Stimulated activated effector memory CD8-positive, alpha-beta T cell treated with anti-CD3 and anti-CD28 coated beads, Interleukin-12 subunit alpha, Interleukin-12 subunit beta, amount 100 ng/mL, for 72 hours (primary cell): ENCODE results near the gene NLRC4.
A peak's percentile ranks its signal among the peaks of the same experiment; 100 is the strongest.
"Not testable (repeated sequence)": the region's sequence is repeated elsewhere in the genome, so short reads cannot be mapped to it uniquely, and the experiment has no call there.

Experiments
- ATAC-seq: fragments of 150-1000 bp; cut with Tn5 transposase; 2 replicates; pipeline ENCODE4 v1.10.0; 2021
- DNase-seq, 2 donors: peaks; one replicate each; pipeline ENCODE4 v3.0.0; 2021 to 2022; ENCODE audit warnings: low spot score in 2 of 2
- H3K27ac Mint-ChIP-seq: one replicate; pipeline ENCODE4 v1.8.0; 2022; ENCODE audit warnings: mild to moderate bottlenecking, mixed read lengths
- H3K36me3 Mint-ChIP-seq: one replicate; pipeline ENCODE4 v1.8.0; 2022; ENCODE audit warnings: mild to moderate bottlenecking, mixed read lengths
- H3K4me1 Mint-ChIP-seq: one replicate; pipeline ENCODE4 v1.8.0; 2022; ENCODE audit warnings: mixed read lengths
- H3K4me3 Mint-ChIP-seq: one replicate; pipeline ENCODE4 v1.8.0; 2022; ENCODE audit warnings: mild to moderate bottlenecking, mixed read lengths
- H3K9me3 Mint-ChIP-seq: one replicate; pipeline ENCODE4 v1.8.0; 2022; ENCODE audit warnings: mixed read lengths

The NLRC4 gene, protein sequence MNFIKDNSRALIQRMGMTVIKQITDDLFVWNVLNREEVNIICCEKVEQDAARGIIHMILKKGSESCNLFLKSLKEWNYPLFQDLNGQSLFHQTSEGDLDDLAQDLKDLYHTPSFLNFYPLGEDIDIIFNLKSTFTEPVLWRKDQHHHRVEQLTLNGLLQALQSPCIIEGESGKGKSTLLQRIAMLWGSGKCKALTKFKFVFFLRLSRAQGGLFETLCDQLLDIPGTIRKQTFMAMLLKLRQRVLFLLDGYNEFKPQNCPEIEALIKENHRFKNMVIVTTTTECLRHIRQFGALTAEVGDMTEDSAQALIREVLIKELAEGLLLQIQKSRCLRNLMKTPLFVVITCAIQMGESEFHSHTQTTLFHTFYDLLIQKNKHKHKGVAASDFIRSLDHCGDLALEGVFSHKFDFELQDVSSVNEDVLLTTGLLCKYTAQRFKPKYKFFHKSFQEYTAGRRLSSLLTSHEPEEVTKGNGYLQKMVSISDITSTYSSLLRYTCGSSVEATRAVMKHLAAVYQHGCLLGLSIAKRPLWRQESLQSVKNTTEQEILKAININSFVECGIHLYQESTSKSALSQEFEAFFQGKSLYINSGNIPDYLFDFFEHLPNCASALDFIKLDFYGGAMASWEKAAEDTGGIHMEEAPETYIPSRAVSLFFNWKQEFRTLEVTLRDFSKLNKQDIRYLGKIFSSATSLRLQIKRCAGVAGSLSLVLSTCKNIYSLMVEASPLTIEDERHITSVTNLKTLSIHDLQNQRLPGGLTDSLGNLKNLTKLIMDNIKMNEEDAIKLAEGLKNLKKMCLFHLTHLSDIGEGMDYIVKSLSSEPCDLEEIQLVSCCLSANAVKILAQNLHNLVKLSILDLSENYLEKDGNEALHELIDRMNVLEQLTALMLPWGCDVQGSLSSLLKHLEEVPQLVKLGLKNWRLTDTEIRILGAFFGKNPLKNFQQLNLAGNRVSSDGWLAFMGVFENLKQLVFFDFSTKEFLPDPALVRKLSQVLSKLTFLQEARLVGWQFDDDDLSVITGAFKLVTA

DNA sequence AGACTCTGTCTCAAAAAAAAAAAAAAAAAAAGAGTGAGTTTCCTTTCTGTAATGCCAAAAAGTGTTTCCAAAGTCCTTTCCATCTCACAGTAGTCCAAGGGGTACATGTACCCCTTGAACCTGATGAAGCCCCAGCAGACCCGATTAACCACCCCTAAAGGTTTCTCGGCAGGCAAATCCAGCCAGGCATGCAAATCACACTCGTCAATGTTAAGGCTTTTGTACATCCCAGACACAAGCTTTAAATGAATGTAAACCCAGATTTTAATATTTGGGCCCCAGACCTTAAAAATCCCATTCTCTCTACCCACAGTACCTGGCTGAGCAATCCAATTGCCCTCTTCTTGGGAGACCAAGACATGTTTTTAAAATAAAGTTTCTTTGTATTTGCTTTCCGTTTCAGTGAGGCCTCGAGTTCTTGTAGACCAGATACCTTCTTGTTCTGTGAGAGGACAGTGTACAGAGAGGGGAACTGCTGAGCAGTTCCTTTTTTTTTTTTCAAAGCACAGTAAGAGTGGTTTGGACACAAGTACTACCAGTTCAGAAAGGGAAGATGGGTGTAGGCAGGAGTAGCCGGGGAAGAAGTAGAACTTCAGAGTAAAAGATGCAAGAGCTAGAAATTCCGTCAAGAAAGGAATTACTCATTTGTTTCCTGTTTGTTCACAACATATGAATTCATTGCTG is at the start of gene NLRC4:
Gene NLRC4 (minus strand): TSS at position 465 of the 684 bp plus-strand sequence. CDS start 8,111 bp downstream, outside the sequence.
- ATAC-seq: peak; percentile 61
- Mint-ChIP-seq H3K4me1 (peaks cover 6% of the 10 kb centered on the region), H3K9me3 (no peaks in the 10 kb centered on the region), H3K36me3 (no peaks in the 10 kb centered on the region), H3K27ac (peak within 1 kb of the TSS; percentile 17), H3K4me3 (no peak within 1 kb of the TSS)
- DNase-seq: no peak

- ATAC-seq: no peak
- no peak overlapping the region for H3K4me3 Mint-ChIP-seq
- DNase-seq: no peak
- H3K9me3 Mint-ChIP-seq: no peaks in the 10 kb centered on the region
- no peak overlapping the region for H3K27ac Mint-ChIP-seq
- H3K4me1 Mint-ChIP-seq: no peaks in the 10 kb centered on the region
- peaks cover 28% of the 10 kb centered on the region for H3K36me3 Mint-ChIP-seq
These were observed 45.9 kb upstream of the NLRC4 start for GRCh38 chr2:32310577-32310976.

DNA sequence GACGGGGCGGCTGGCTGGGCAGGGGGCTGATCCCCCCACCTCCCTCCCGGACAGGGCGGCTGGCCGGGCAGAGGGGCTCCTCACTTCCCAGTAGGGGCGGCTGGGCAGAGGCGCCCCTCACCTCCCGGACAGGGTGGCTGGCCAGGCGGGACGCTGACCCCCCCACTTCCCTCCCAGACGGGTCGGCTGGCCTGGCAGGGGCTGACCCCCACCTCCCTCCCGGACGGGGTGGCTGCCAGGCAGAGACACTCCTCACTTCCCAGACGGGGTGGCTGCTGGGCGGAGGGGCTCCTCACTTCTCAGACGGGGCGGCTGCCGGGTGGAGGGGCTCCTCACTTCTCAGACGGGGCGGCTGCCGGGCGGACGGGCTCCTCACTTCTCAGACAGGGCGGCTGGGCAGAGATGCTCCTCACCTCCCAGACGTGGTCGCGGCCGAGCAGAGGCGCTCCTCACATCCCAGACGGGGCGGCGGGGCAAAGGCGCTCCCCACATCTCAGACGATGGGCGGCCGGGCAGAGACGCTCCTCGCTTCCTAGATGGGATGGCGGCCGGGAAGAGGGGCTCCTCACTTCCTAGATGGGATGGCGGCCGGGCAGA is 29.4 kb upstream of the NLRC4 start:
- ATAC-seq, H3K27ac Mint-ChIP-seq, H3K4me1 Mint-ChIP-seq, DNase-seq, H3K4me3 Mint-ChIP-seq, H3K9me3 Mint-ChIP-seq: not testable (repeated sequence)
- H3K36me3 Mint-ChIP-seq: peaks cover 57% of the 10 kb centered on the region

DNA sequence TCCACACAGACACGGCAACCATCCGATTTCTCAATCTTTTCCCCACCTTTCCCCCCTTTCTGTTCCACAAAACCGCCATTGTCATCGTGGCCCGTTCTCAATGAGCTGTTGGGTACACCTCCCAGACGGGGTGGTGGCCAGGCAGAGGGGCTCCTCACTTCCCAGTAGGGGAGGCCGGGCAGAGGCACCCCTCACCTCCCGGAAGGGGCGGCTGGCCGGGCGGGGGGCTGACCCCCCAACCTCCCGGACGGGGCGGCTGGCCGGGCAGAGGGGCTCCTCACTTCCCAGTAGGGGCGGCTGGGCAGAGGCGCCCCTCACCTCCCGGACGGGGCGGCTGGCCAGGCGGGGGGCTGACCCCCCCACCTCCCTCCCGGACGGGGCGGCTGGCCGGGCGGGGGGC is 28.8 kb upstream of the NLRC4 start:
- H3K4me1 Mint-ChIP-seq, ATAC-seq, H3K4me3 Mint-ChIP-seq, H3K27ac Mint-ChIP-seq, DNase-seq, H3K9me3 Mint-ChIP-seq: not testable (repeated sequence)
- peaks cover 52% of the 10 kb centered on the region for H3K36me3 Mint-ChIP-seq

- H3K27ac Mint-ChIP-seq: no peak overlapping the region
- no peak for ATAC-seq
- no peak for DNase-seq
- no peaks in the 10 kb centered on the region for H3K9me3 Mint-ChIP-seq
- no peak overlapping the region for H3K4me3 Mint-ChIP-seq
- peaks cover 41% of the 10 kb centered on the region for H3K36me3 Mint-ChIP-seq
- H3K4me1 Mint-ChIP-seq: peaks cover 20% of the 10 kb centered on the region
These were observed 27.1 kb upstream of the NLRC4 start for GRCh38 chr2:32291746-32292145.

GRCh38 chr2:32290000-32290339 is 25.3 kb upstream of the NLRC4 start:
- no peak overlapping the region for H3K27ac Mint-ChIP-seq
- DNase-seq (no peak), ATAC-seq (no peak)
- H3K4me1 Mint-ChIP-seq: peaks cover 25% of the 10 kb centered on the region
- no peak overlapping the region for H3K4me3 Mint-ChIP-seq
- no peaks in the 10 kb centered on the region for H3K9me3 Mint-ChIP-seq
- peaks cover 36% of the 10 kb centered on the region for H3K36me3 Mint-ChIP-seq

DNA sequence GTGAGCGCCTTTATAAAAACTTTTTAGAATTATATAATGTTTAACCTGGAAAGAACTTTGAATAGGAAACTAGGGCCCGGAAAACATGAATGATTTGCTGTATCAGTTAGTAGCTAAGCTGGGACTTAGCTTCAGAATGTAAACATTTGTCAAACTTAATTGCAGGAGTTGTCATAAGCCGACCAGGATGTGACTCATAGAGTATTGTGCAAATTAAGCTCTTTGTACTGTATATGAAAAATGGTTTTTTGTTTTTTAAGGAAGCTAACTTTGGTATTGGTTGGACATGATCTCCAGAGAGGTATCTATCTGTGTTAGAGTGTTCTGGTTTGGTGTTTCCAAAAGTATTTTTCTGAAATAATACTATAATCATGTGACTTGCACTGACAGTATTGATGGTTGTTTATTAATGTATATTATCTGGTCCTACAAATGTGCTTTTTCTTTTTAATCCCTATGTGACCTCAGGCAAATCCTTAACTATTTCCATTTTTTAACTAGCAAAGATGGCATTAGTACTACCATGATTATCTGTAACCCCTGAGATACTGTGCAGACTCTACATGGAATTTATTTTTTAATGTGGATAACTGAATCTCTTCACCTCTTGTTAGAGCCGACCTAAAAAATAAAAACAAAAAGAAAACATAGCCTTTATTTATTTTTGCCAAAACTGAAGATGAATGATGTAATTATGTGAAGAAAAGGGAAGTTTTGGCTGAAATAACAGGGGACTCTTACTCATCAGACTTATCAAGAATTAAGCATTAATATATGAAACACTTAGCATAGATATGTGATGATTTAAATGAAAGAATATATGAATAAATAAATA is 24.7 kb upstream of the NLRC4 start:
- H3K9me3 Mint-ChIP-seq: no peaks in the 10 kb centered on the region
- no peak overlapping the region for H3K4me3 Mint-ChIP-seq
- DNase-seq (no peak), ATAC-seq (peak; percentile 51)
- peaks cover 42% of the 10 kb centered on the region for H3K36me3 Mint-ChIP-seq
- peaks cover 31% of the 10 kb centered on the region for H3K4me1 Mint-ChIP-seq
- H3K27ac Mint-ChIP-seq: peak overlapping the region; percentile 64

DNA sequence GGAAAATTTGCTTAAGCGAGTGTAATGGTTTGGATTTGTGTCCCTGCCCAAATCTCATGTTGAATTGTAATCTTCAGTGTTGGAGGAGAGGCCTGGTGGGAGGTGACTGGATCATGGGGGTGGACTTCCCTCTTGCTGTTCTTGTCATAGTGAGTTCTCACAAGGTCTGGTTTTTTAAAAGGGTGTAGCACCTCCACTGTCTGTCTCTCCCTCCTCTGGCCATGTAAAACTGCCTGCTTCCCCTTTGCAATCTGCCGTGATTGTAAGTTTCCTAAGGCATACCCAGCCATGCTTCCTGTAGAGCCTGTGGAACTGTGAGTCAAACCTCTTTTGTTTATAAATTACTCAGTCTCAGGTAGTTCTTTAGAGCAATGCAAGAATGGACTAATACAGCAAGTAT is 19.6 kb upstream of the NLRC4 start:
- H3K27ac Mint-ChIP-seq: peak overlapping the region; percentile 66
- DNase-seq: no peak
- ATAC-seq: peak; percentile 67
- peaks cover 38% of the 10 kb centered on the region for H3K4me1 Mint-ChIP-seq
- peaks cover 58% of the 10 kb centered on the region for H3K36me3 Mint-ChIP-seq
- no peaks in the 10 kb centered on the region for H3K9me3 Mint-ChIP-seq
- no peak overlapping the region for H3K4me3 Mint-ChIP-seq

GRCh38 chr2:32278478-32278853 is 13.8 kb upstream of the NLRC4 start:
- Mint-ChIP-seq H3K9me3 (no peaks in the 10 kb centered on the region), H3K4me3 (peak overlapping the region; percentile 82), H3K27ac (peak overlapping the region; percentile 99), H3K36me3 (peaks cover 47% of the 10 kb centered on the region), H3K4me1 (peaks cover 11% of the 10 kb centered on the region)
- DNase-seq: no peak
- ATAC-seq: no peak

DNA sequence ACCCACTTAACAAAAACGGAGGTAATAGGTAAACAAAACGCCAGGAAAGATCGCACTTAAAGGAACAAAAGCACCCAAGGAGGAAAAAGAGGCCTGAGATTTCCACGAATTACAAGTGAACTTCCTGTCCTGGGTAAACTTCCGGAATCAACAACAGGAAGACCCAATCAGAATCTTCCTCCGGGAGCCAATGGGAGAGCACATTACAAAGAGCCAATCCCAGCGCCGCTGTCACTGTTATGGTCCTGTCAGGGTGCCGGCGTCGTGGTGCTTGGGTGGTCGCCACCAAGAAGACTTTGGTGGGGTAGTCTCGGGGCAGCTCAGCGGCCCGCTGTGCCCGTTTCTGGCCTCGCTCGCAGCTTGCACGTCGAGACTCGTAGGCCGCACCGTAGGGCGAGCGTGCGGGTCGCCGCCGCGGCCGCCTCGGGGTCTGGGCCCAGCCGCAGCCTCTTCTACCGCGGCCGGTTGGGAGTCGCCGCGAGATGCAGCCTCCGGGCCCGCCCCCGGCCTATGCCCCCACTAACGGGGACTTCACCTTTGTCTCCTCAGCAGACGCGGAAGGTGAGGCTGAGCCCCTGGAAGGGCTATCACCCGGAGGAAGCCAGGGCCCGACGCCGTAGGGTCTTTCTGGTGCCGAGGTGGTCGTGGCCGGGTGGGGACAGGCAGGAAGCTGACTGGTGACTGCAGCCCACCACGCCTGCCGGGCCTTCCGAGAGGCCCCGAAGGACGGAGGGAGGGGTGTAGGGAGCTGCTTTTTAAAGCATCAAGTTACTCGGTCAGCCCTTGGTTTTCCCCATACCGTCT is 13.2 kb upstream of the NLRC4 start, which contains the start of gene YIPF4:
Gene YIPF4 (plus strand): TSS at position 231 of the 804 bp plus-strand sequence. CDS start 252 bp downstream, at position 483.
- Mint-ChIP-seq H3K27ac (peak within 1 kb of the TSS; percentile 99), H3K4me1 (peaks cover 5% of the 10 kb centered on the region), H3K9me3 (no peaks in the 10 kb centered on the region), H3K36me3 (peaks cover 41% of the 10 kb centered on the region), H3K4me3 (peak within 1 kb of the TSS; percentile 82)
- ATAC-seq: peak; percentile 99
- DNase-seq: peak; percentile 88 to 98

DNA sequence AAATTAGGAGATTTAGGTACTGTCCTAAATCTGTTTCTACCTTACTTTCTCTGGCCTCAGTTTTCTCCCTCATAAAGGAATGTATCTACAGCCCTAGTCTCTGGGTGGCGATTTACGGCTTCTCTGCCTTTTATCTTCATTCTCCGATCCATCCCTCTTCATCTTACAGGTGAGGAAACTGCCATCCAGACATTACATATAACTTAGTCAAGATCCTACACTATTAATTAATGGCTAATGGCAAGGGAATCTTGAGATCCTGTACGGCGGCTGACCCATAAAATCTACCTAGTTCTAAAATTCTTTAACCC is 12.6 kb upstream of the NLRC4 start:
- Mint-ChIP-seq H3K4me1 (peaks cover 5% of the 10 kb centered on the region), H3K27ac (peak overlapping the region; percentile 99), H3K9me3 (no peaks in the 10 kb centered on the region), H3K36me3 (peaks cover 36% of the 10 kb centered on the region), H3K4me3 (peak overlapping the region; percentile 82)
- no peak for ATAC-seq
- no peak for DNase-seq

DNA sequence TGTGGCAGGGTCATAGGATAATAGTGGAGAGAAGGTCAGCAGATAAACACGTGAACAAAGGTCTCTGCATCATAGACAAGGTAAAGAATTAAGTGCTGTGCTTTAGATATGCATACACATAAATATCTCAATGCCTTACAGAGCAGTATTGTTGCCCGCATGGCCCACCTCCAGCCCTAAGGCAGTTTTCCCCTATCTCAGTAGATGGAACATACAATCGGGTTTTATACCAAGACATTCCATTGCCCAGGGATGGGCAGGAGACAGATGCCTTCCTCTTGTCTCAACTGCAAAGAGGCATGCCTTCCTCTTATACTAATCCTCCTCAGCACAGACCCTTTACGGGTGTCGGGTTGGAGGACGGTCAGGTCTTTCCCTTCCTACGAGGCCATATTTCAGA is 11.1 kb upstream of the NLRC4 start:
- DNase-seq, H3K9me3 Mint-ChIP-seq, H3K27ac Mint-ChIP-seq, ATAC-seq, H3K4me3 Mint-ChIP-seq, H3K4me1 Mint-ChIP-seq: not testable (repeated sequence)
- peaks cover 20% of the 10 kb centered on the region for H3K36me3 Mint-ChIP-seq

- Mint-ChIP-seq H3K4me1 (peaks cover 5% of the 10 kb centered on the region), H3K9me3 (no peaks in the 10 kb centered on the region), H3K27ac (no peak overlapping the region), H3K36me3 (peaks cover 7% of the 10 kb centered on the region), H3K4me3 (no peak overlapping the region)
- no peak for ATAC-seq
- DNase-seq: no peak
These were observed 9.6 kb upstream of the NLRC4 start for GRCh38 chr2:32274289-32274688.
